Fibroblast of skin of scalp (primary cell): ENCODE data around the gene TMOD2.

ENCODE experiments used
- DNase-seq: peaks from one replicate; pipeline ENCODE4 v3.0.0-alpha.2; 2013

Gene TMOD2

GRCh38 chr15:51863131-51863530 lies 111.7 kb downstream of the TMOD2 start:
- DNase-seq: no peak

GRCh38 chr15:51864408-51865056 lies 113.1 kb downstream of the TMOD2 start:
- no peak for DNase-seq

GRCh38 chr15:51865317-51865716 lies 113.9 kb downstream of the TMOD2 start:
- DNase-seq: no peak
